RCC 7860 (cell line): ENCODE measurements around the gene WASL.

Experiments used
- DNase-seq: peaks from one replicate; pipeline ENCODE4 v3.0.0-alpha.2; 2015; ENCODE audit warnings: low spot score
- FAIRE-seq: peaks from 2 replicates; lab custom pipeline; 2012; peaks lifted over from hg19 to GRCh38; lab: Jason Lieb, UNC

The WASL gene

GRCh38 chr7:123662755-123663154 lies 86.0 kb downstream of the WASL start:
- DNase-seq (no peak), FAIRE-seq (no peak)

GRCh38 chr7:123662293-123662692 lies 86.5 kb downstream of the WASL start:
- no peak for DNase-seq
- FAIRE-seq = no peak

- FAIRE-seq (no peak), DNase-seq (no peak)
These were observed 87.0 kb downstream of the WASL start for GRCh38 chr7:123661765-123662164.

GRCh38 chr7:123660514-123661354 lies 88.1 kb downstream of the WASL start:
- FAIRE-seq (no peak), DNase-seq (no peak)

GRCh38 chr7:123658023-123658422 lies 90.8 kb downstream of the WASL start:
- DNase-seq (no peak), FAIRE-seq (no peak)

- DNase-seq (no peak), FAIRE-seq (no peak)
These were observed 91.5 kb downstream of the WASL start for GRCh38 chr7:123657304-123657685.

GRCh38 chr7:123656544-123657303 lies 92.1 kb downstream of the WASL start:
- DNase-seq (no peak), FAIRE-seq (no peak)

- DNase-seq = no peak
- FAIRE-seq = no peak
These were observed 93.2 kb downstream of the WASL start, which contains the start of gene LMOD2 for GRCh38 chr7:123655614-123656013. TSS of gene LMOD2 (plus strand) at chr7:123655866. CDS start at chr7:123655964, 98 bp downstream.

- DNase-seq = no peak
- FAIRE-seq = no peak
These were observed 95.6 kb downstream of the WASL start for GRCh38 chr7:123653162-123653561.

GRCh38 chr7:123652406-123652805 lies 96.4 kb downstream of the WASL start:
- FAIRE-seq (no peak), DNase-seq (no peak)

GRCh38 chr7:123650595-123650994 lies 98.2 kb downstream of the WASL start:
- no peak for FAIRE-seq
- DNase-seq = no peak

GRCh38 chr7:123649964-123650363 lies 98.8 kb downstream of the WASL start:
- no peak for DNase-seq
- no peak for FAIRE-seq

GRCh38 chr7:123647106-123647730 lies 101.6 kb downstream of the WASL start:
- FAIRE-seq = no peak

GRCh38 chr7:123645516-123645915 lies 103.3 kb downstream of the WASL start:
- DNase-seq (no peak), FAIRE-seq (no peak)

More at GRCh38 chr7:123647106-123647730, 101.6 kb downstream of the WASL start:
- DNase-seq = no peak

- DNase-seq (no peak), FAIRE-seq (no peak)
These were observed 105.0 kb downstream of the WASL start for GRCh38 chr7:123643495-123644441.

GRCh38 chr7:123641901-123642300 lies 106.9 kb downstream of the WASL start:
- FAIRE-seq = no peak
- DNase-seq = no peak

- FAIRE-seq (no peak), DNase-seq (no peak)
These were observed 108.2 kb downstream of the WASL start for GRCh38 chr7:123640583-123640982.

GRCh38 chr7:123639631-123640030 lies 109.2 kb downstream of the WASL start:
- DNase-seq = no peak
- FAIRE-seq = no peak

GRCh38 chr7:123637878-123638277 lies 110.9 kb downstream of the WASL start:
- FAIRE-seq = no peak

GRCh38 chr7:123637203-123637602 lies 111.6 kb downstream of the WASL start:
- no peak for DNase-seq
- FAIRE-seq = no peak

More at GRCh38 chr7:123637878-123638277, 110.9 kb downstream of the WASL start:
- DNase-seq = no peak
